ENCODE results near the gene NPAP1.
"Not testable (repeated sequence)": the region's sequence is repeated elsewhere in the genome, so short reads cannot be mapped to it uniquely, and the experiment has no call there.

The NPAP1 gene

GRCh38 chr15:24675332-24676144, at the start of gene NPAP1:
Gene NPAP1 (plus strand): TSS chr15:24675775. CDS start chr15:24675868, 93 bp downstream.
- no peak for DNase-seq (ENCODE audit: low read depth in 1 of 2, low spot score in 1 of 2)

- DNase-seq (ENCODE audit: low read depth in 1 of 2, low spot score in 1 of 2): no peak
Observed at GRCh38 chr15:24627443-24627842, 48.1 kb upstream of the NPAP1 start.

- no peak for DNase-seq (ENCODE audit: low read depth in 1 of 2, low spot score in 1 of 2)
Observed at GRCh38 chr15:24633082-24633481, 42.5 kb upstream of the NPAP1 start.

- not testable (repeated sequence) for DNase-seq (ENCODE audit: low read depth in 1 of 2, low spot score in 1 of 2)
Observed at GRCh38 chr15:24639412-24639811, 36.2 kb upstream of the NPAP1 start.

- DNase-seq (ENCODE audit: low read depth in 1 of 2, low spot score in 1 of 2): no peak
Observed at GRCh38 chr15:24645627-24646026, 29.9 kb upstream of the NPAP1 start.

GRCh38 chr15:24659622-24660021, 16.0 kb upstream of the NPAP1 start:
- DNase-seq (ENCODE audit: low read depth in 1 of 2, low spot score in 1 of 2): no peak

GRCh38 chr15:24662991-24663390, 12.6 kb upstream of the NPAP1 start:
- DNase-seq (ENCODE audit: low read depth in 1 of 2, low spot score in 1 of 2): no peak

GRCh38 chr15:24676431-24676830, 856 bp downstream of the NPAP1 start:
- DNase-seq (ENCODE audit: low read depth in 1 of 2, low spot score in 1 of 2): no peak

GRCh38 chr15:24678485-24678884, 2.9 kb downstream of the NPAP1 start:
- DNase-seq (ENCODE audit: low read depth in 1 of 2, low spot score in 1 of 2): no peak

GRCh38 chr15:24682002-24682401, 6.4 kb downstream of the NPAP1 start:
- DNase-seq (ENCODE audit: low read depth in 1 of 2, low spot score in 1 of 2): no peak

- DNase-seq (ENCODE audit: low read depth in 1 of 2, low spot score in 1 of 2): not testable (repeated sequence)
Observed at GRCh38 chr15:24682905-24683304, 7.3 kb downstream of the NPAP1 start.

GRCh38 chr15:24683736-24684135, 8.2 kb downstream of the NPAP1 start:
- no peak for DNase-seq (ENCODE audit: low read depth in 1 of 2, low spot score in 1 of 2)

- DNase-seq (ENCODE audit: low read depth in 1 of 2, low spot score in 1 of 2): no peak
Observed at GRCh38 chr15:24684313-24684712, 8.7 kb downstream of the NPAP1 start.

- no peak for DNase-seq (ENCODE audit: low read depth in 1 of 2, low spot score in 1 of 2)
Observed at GRCh38 chr15:24696201-24696600, 20.6 kb downstream of the NPAP1 start.

- DNase-seq (ENCODE audit: low read depth in 1 of 2, low spot score in 1 of 2): no peak
Observed at GRCh38 chr15:24696842-24697241, 21.3 kb downstream of the NPAP1 start.

GRCh38 chr15:24718289-24719082, 42.9 kb downstream of the NPAP1 start:
- no peak for DNase-seq (ENCODE audit: low read depth in 1 of 2, low spot score in 1 of 2)

GRCh38 chr15:24729760-24730159, 54.2 kb downstream of the NPAP1 start:
- DNase-seq (ENCODE audit: low read depth in 1 of 2, low spot score in 1 of 2): no peak

Measured in stimulated activated CD4-positive, alpha-beta T cell treated with anti-CD3 and anti-CD28 coated beads, Interleukin-15, amount 100 ng/mL, for 1 hour (primary cell).